Measurements from ENCODE around the gene SDC4.
A peak's percentile ranks its signal among the peaks of the same experiment; 100 is the strongest.

SDC4 gene

DNA sequence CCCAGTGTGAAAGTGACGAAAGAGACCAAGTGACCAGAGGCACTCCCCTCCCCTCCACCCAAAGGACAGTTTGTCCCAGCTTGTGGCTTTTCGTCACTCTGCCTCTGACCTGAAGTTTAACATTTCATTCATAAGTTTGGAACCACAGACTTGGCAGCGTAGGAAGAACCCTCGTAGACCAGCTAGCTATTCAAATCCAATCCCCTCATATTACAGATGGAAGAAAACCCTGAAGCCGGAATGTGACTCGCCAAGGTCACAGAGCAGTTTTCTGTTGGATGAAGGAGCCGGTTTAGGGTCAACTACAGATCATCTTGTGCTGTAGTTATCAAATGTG is 10.8 kb upstream of the SDC4 start:
- Histone ChIP-seq H3K14ac (ENCODE audit: low read length) (peak overlapping the region; percentile 39), H4K8ac (ENCODE audit: low read depth, low read length) (peak overlapping the region; percentile 39), H3K4me2 (ENCODE audit: low read length) (no peak overlapping the region), H3K18ac (ENCODE audit: low read length) (peak overlapping the region; percentile 51), H4K12ac (ENCODE audit: low read depth, low read length) (no peak overlapping the region), H3K23ac (ENCODE audit: low read length) (no peak overlapping the region), H3K79me2 (ENCODE audit: control insufficient read depth, insufficient read depth, low read length, poor library complexity) (peaks cover 7% of the 10 kb centered on the region), H3K36me3 (ENCODE audit: control insufficient read depth in 1 of 2, insufficient read depth in 2 of 2, low read length in 2 of 2) (no peaks in the 10 kb centered on the region), H3K27me3 (ENCODE audit: insufficient read depth, low read length) (no peaks in the 10 kb centered on the region), H4K91ac (ENCODE audit: low read depth, low read length) (peak overlapping the region; percentile 92), H2BK120ac (ENCODE audit: insufficient read depth, low read length, poor library complexity) (peak overlapping the region; percentile 73), H2BK5ac (ENCODE audit: low read depth, low read length, poor library complexity) (peak overlapping the region; percentile 88), H3K27ac (ENCODE audit: low read depth, low read length) (peak overlapping the region; percentile 78), H3K9me3 (ENCODE audit: insufficient read depth, low read depth, low read length) (no peaks in the 10 kb centered on the region), H3K4me3 (ENCODE audit: low read depth, low read length) (no peak overlapping the region), H3K9ac (ENCODE audit: low read length) (no peak overlapping the region), H2AFZ (ENCODE audit: insufficient read depth, low read length, poor library complexity) (no peak overlapping the region), H2AK5ac (ENCODE audit: low read length) (peak overlapping the region; percentile 85), H2BK12ac (ENCODE audit: low read length) (peak overlapping the region; percentile 94), H3K4me1 (ENCODE audit: control insufficient read depth in 1 of 2, insufficient read depth in 2 of 2, low read length in 2 of 2) (peaks cover 29 to 31% of the 10 kb centered on the region in 2 experiments), H3K79me1 (ENCODE audit: low read length) (peaks cover 26% of the 10 kb centered on the region), H3K4ac (ENCODE audit: low read depth, low read length) (no peak overlapping the region)
- WGBS (ENCODE audit: extremely low coverage, insufficient coverage, insufficient read length): no CpG with 5 or more reads among the region's 7 CpGs
- no peak for DNase-seq

- no CpG with 5 or more reads among the region's 10 CpGs for WGBS (ENCODE audit: extremely low coverage, insufficient coverage, insufficient read length)
- Histone ChIP-seq H3K9me3 (ENCODE audit: insufficient read depth, low read depth, low read length) (no peaks in the 10 kb centered on the region), H2AK5ac (ENCODE audit: low read length) (peak overlapping the region; percentile 85)
Observed at GRCh38 chr20:45358282-45359068, 10.3 kb upstream of the SDC4 start.

GRCh38 chr20:45355209-45356084 is 7.2 kb upstream of the SDC4 start:
- H2AK5ac ChIP-seq (ENCODE audit: low read length): no peak overlapping the region
- H3K18ac ChIP-seq (ENCODE audit: low read length): no peak overlapping the region
- H3K23ac ChIP-seq (ENCODE audit: low read length): no peak overlapping the region
- no peak overlapping the region for H3K4me2 ChIP-seq (ENCODE audit: low read length)
- H3K9me3 ChIP-seq (ENCODE audit: insufficient read depth, low read depth, low read length): no peaks in the 10 kb centered on the region
- no peak overlapping the region for H4K8ac ChIP-seq (ENCODE audit: low read depth, low read length)
- H4K91ac ChIP-seq (ENCODE audit: low read depth, low read length): no peak overlapping the region
- H4K12ac ChIP-seq (ENCODE audit: low read depth, low read length): no peak overlapping the region
- peaks cover 17% of the 10 kb centered on the region for H3K79me1 ChIP-seq (ENCODE audit: low read length)
- H3K4me3 ChIP-seq (ENCODE audit: low read depth, low read length): no peak overlapping the region
- H2AFZ ChIP-seq (ENCODE audit: insufficient read depth, low read length, poor library complexity): no peak overlapping the region
- no CpG with 5 or more reads among the region's 5 CpGs for WGBS (ENCODE audit: extremely low coverage, insufficient coverage, insufficient read length)
- peaks cover 21 to 28% of the 10 kb centered on the region in 2 experiments for H3K4me1 ChIP-seq (ENCODE audit: control insufficient read depth in 1 of 2, insufficient read depth in 2 of 2, low read length in 2 of 2)
- no peak overlapping the region for H3K14ac ChIP-seq (ENCODE audit: low read length)
- no peak overlapping the region for H2BK120ac ChIP-seq (ENCODE audit: insufficient read depth, low read length, poor library complexity)
- H3K36me3 ChIP-seq (ENCODE audit: control insufficient read depth in 1 of 2, insufficient read depth in 2 of 2, low read length in 2 of 2): no peaks in the 10 kb centered on the region
- peak overlapping the region; percentile 34 for H2BK12ac ChIP-seq (ENCODE audit: low read length)
- H3K79me2 ChIP-seq (ENCODE audit: control insufficient read depth, insufficient read depth, low read length, poor library complexity): peaks cover 2% of the 10 kb centered on the region
- peak; percentile 24 to 32 for DNase-seq
- H3K9ac ChIP-seq (ENCODE audit: low read length): no peak overlapping the region
- H3K27ac ChIP-seq (ENCODE audit: low read depth, low read length): no peak overlapping the region
- H3K4ac ChIP-seq (ENCODE audit: low read depth, low read length): no peak overlapping the region
- no peaks in the 10 kb centered on the region for H3K27me3 ChIP-seq (ENCODE audit: insufficient read depth, low read length)
- H2BK5ac ChIP-seq (ENCODE audit: low read depth, low read length, poor library complexity): no peak overlapping the region

More at GRCh38 chr20:45358282-45359068, 10.3 kb upstream of the SDC4 start:
- Histone ChIP-seq H3K27me3 (ENCODE audit: insufficient read depth, low read length) (no peaks in the 10 kb centered on the region), H2BK5ac (ENCODE audit: low read depth, low read length, poor library complexity) (peak overlapping the region; percentile 6), H2BK12ac (ENCODE audit: low read length) (peak overlapping the region; percentile 94), H3K4me1 (ENCODE audit: control insufficient read depth in 1 of 2, insufficient read depth in 2 of 2, low read length in 2 of 2) (peaks cover 27 to 31% of the 10 kb centered on the region in 2 experiments), H4K91ac (ENCODE audit: low read depth, low read length) (peak overlapping the region; percentile 92), H3K23ac (ENCODE audit: low read length) (no peak overlapping the region), H3K79me2 (ENCODE audit: control insufficient read depth, insufficient read depth, low read length, poor library complexity) (peaks cover 3% of the 10 kb centered on the region), H3K27ac (ENCODE audit: low read depth, low read length) (no peak overlapping the region), H3K18ac (ENCODE audit: low read length) (peak overlapping the region; percentile 51), H3K9ac (ENCODE audit: low read length) (no peak overlapping the region), H3K4ac (ENCODE audit: low read depth, low read length) (no peak overlapping the region), H3K14ac (ENCODE audit: low read length) (peak overlapping the region; percentile 39), H2BK120ac (ENCODE audit: insufficient read depth, low read length, poor library complexity) (peak overlapping the region; percentile 73), H4K12ac (ENCODE audit: low read depth, low read length) (no peak overlapping the region), H3K4me2 (ENCODE audit: low read length) (no peak overlapping the region), H3K4me3 (ENCODE audit: low read depth, low read length) (no peak overlapping the region), H3K79me1 (ENCODE audit: low read length) (peaks cover 26% of the 10 kb centered on the region), H3K36me3 (ENCODE audit: control insufficient read depth in 1 of 2, insufficient read depth in 2 of 2, low read length in 2 of 2) (no peaks in the 10 kb centered on the region), H2AFZ (ENCODE audit: insufficient read depth, low read length, poor library complexity) (peak overlapping the region; percentile 10), H4K8ac (ENCODE audit: low read depth, low read length) (no peak overlapping the region)
- peak in 1 of 2 donors; percentile 38 for DNase-seq

- no peak overlapping the region for H2AFZ ChIP-seq (ENCODE audit: insufficient read depth, low read length, poor library complexity)
- 100% methylated on average over 1 of the region's 9 CpGs for WGBS (ENCODE audit: extremely low coverage, insufficient coverage, insufficient read length)
- H3K9ac ChIP-seq (ENCODE audit: low read length): no peak overlapping the region
- DNase-seq: peak; percentile 34 to 44
- no peak overlapping the region for H3K4me2 ChIP-seq (ENCODE audit: low read length)
- H3K14ac ChIP-seq (ENCODE audit: low read length): no peak overlapping the region
- H3K4ac ChIP-seq (ENCODE audit: low read depth, low read length): no peak overlapping the region
- H3K4me1 ChIP-seq (ENCODE audit: control insufficient read depth in 1 of 2, insufficient read depth in 2 of 2, low read length in 2 of 2): peaks cover 20 to 21% of the 10 kb centered on the region in 2 experiments
- H4K8ac ChIP-seq (ENCODE audit: low read depth, low read length): no peak overlapping the region
- H3K4me3 ChIP-seq (ENCODE audit: low read depth, low read length): no peak overlapping the region
- no peak overlapping the region for H2BK120ac ChIP-seq (ENCODE audit: insufficient read depth, low read length, poor library complexity)
- no peak overlapping the region for H4K91ac ChIP-seq (ENCODE audit: low read depth, low read length)
- H3K9me3 ChIP-seq (ENCODE audit: insufficient read depth, low read depth, low read length): no peaks in the 10 kb centered on the region
- H2BK5ac ChIP-seq (ENCODE audit: low read depth, low read length, poor library complexity): no peak overlapping the region
- no peak overlapping the region for H3K23ac ChIP-seq (ENCODE audit: low read length)
- H3K27me3 ChIP-seq (ENCODE audit: insufficient read depth, low read length): no peaks in the 10 kb centered on the region
- peaks cover 2% of the 10 kb centered on the region for H3K79me2 ChIP-seq (ENCODE audit: control insufficient read depth, insufficient read depth, low read length, poor library complexity)
- H3K79me1 ChIP-seq (ENCODE audit: low read length): peaks cover 14% of the 10 kb centered on the region
- H4K12ac ChIP-seq (ENCODE audit: low read depth, low read length): no peak overlapping the region
- no peak overlapping the region for H3K27ac ChIP-seq (ENCODE audit: low read depth, low read length)
- no peak overlapping the region for H2AK5ac ChIP-seq (ENCODE audit: low read length)
- no peaks in the 10 kb centered on the region for H3K36me3 ChIP-seq (ENCODE audit: control insufficient read depth in 1 of 2, insufficient read depth in 2 of 2, low read length in 2 of 2)
- no peak overlapping the region for H2BK12ac ChIP-seq (ENCODE audit: low read length)
- no peak overlapping the region for H3K18ac ChIP-seq (ENCODE audit: low read length)
Observed at GRCh38 chr20:45354423-45355208, 6.4 kb upstream of the SDC4 start.
